Stomach smooth muscle (tissue), 2 donors: Measurements from ENCODE around the gene CIBAR2.

ENCODE experiments used
- H3K27ac ChIP-seq: one replicate; pipeline ENCODE4 v1.7.0; 2013; ENCODE audit warnings: mild to moderate bottlenecking, low read length, inconsistent platforms
- H3K27me3 ChIP-seq, 2 donors: one replicate each; pipeline ENCODE4 v1.7.0; 2013; ENCODE audit warnings: low read length in 2 of 2; ENCODE audit not compliant: insufficient read depth in 2 of 2, control insufficient read depth in 1 of 2
- H3K36me3 ChIP-seq, 2 donors: one replicate each; pipeline ENCODE4 v1.7.0; 2013; ENCODE audit warnings: low read length in 2 of 2; ENCODE audit not compliant: control insufficient read depth in 2 of 2, insufficient read depth in 2 of 2
- H3K4me1 ChIP-seq: one replicate; pipeline ENCODE4 v1.7.0; 2013; ENCODE audit warnings: low read length; ENCODE audit not compliant: control insufficient read depth, insufficient read depth
- H3K4me3 ChIP-seq, 2 donors: one replicate each; pipeline ENCODE4 v1.7.0; 2013; ENCODE audit warnings: low read length in 2 of 2
- H3K9ac ChIP-seq, 2 donors: one replicate each; pipeline ENCODE4 v1.7.0; 2013; ENCODE audit warnings: low read length in 2 of 2, mild to moderate bottlenecking in 1 of 2
- H3K9me3 ChIP-seq, 2 donors: one replicate each; pipeline ENCODE4 v1.7.0; 2013; ENCODE audit warnings: low read length in 2 of 2; ENCODE audit not compliant: control insufficient read depth in 2 of 2
- donor health status: healthy.
- donor health status: Pancreatic carcinoma.

Gene CIBAR2

GRCh38 chr16:85081038-85081437, 31.2 kb downstream of the CIBAR2 start:
- H3K9ac ChIP-seq: no peak overlapping the region
- no peak overlapping the region for H3K27ac ChIP-seq
- no peaks in the 10 kb centered on the region for H3K27me3 ChIP-seq
- H3K36me3 ChIP-seq: peaks cover 19 to 22% of the 10 kb centered on the region in 2 donors
- H3K9me3 ChIP-seq: no peaks in the 10 kb centered on the region
- no peak overlapping the region for H3K4me3 ChIP-seq
- no peaks in the 10 kb centered on the region for H3K4me1 ChIP-seq

GRCh38 chr16:85079785-85080570, 32.3 kb downstream of the CIBAR2 start:
- H3K36me3 ChIP-seq: peaks cover 16 to 22% of the 10 kb centered on the region in 2 donors
- no peaks in the 10 kb centered on the region for H3K27me3 ChIP-seq
- H3K9ac ChIP-seq: no peak overlapping the region
- no peak overlapping the region for H3K27ac ChIP-seq
- H3K4me3 ChIP-seq: no peak overlapping the region
- H3K9me3 ChIP-seq: no peaks in the 10 kb centered on the region
- H3K4me1 ChIP-seq: no peaks in the 10 kb centered on the region

- Histone ChIP-seq H3K36me3 (peaks cover 21 to 22% of the 10 kb centered on the region in 2 donors), H3K27me3 (no peaks in the 10 kb centered on the region), H3K27ac (no peak overlapping the region), H3K9ac (no peak overlapping the region), H3K9me3 (no peaks in the 10 kb centered on the region), H3K4me1 (no peaks in the 10 kb centered on the region), H3K4me3 (no peak overlapping the region)
Measured at GRCh38 chr16:85078952-85079351, 33.3 kb downstream of the CIBAR2 start.

GRCh38 chr16:85078226-85078625, 34.0 kb downstream of the CIBAR2 start:
- no peak overlapping the region for H3K27ac ChIP-seq
- no peak overlapping the region for H3K9ac ChIP-seq
- no peaks in the 10 kb centered on the region for H3K4me1 ChIP-seq
- H3K36me3 ChIP-seq: peaks cover 21 to 25% of the 10 kb centered on the region in 2 donors
- H3K9me3 ChIP-seq: no peaks in the 10 kb centered on the region
- no peaks in the 10 kb centered on the region for H3K27me3 ChIP-seq
- no peak overlapping the region for H3K4me3 ChIP-seq

GRCh38 chr16:85077576-85078125, 34.6 kb downstream of the CIBAR2 start:
- H3K27me3 ChIP-seq: no peaks in the 10 kb centered on the region
- H3K36me3 ChIP-seq: peaks cover 21 to 29% of the 10 kb centered on the region in 2 donors
- no peaks in the 10 kb centered on the region for H3K4me1 ChIP-seq
- no peak overlapping the region for H3K27ac ChIP-seq
- no peak overlapping the region for H3K9ac ChIP-seq
- no peaks in the 10 kb centered on the region for H3K9me3 ChIP-seq
- H3K4me3 ChIP-seq: no peak overlapping the region

GRCh38 chr16:85077039-85077438, 35.2 kb downstream of the CIBAR2 start:
- no peak overlapping the region for H3K4me3 ChIP-seq
- H3K9me3 ChIP-seq: no peaks in the 10 kb centered on the region
- no peak overlapping the region for H3K9ac ChIP-seq
- H3K27ac ChIP-seq: no peak overlapping the region
- peaks cover 21 to 29% of the 10 kb centered on the region in 2 donors for H3K36me3 ChIP-seq
- no peaks in the 10 kb centered on the region for H3K27me3 ChIP-seq
- no peaks in the 10 kb centered on the region for H3K4me1 ChIP-seq

- no peak overlapping the region for H3K9ac ChIP-seq
- H3K9me3 ChIP-seq: no peaks in the 10 kb centered on the region
- H3K4me3 ChIP-seq: no peak overlapping the region
- H3K4me1 ChIP-seq: no peaks in the 10 kb centered on the region
- H3K36me3 ChIP-seq: peaks cover 26 to 30% of the 10 kb centered on the region in 2 donors
- H3K27ac ChIP-seq: no peak overlapping the region
- no peaks in the 10 kb centered on the region for H3K27me3 ChIP-seq
Measured at GRCh38 chr16:85075236-85075924, 36.9 kb downstream of the CIBAR2 start.

GRCh38 chr16:85074225-85074914, 37.9 kb downstream of the CIBAR2 start:
- no peaks in the 10 kb centered on the region for H3K4me1 ChIP-seq
- H3K9me3 ChIP-seq: no peaks in the 10 kb centered on the region
- no peaks in the 10 kb centered on the region for H3K27me3 ChIP-seq
- H3K27ac ChIP-seq: no peak overlapping the region
- H3K36me3 ChIP-seq: peaks cover 25 to 29% of the 10 kb centered on the region in 2 donors
- H3K4me3 ChIP-seq: no peak overlapping the region
- no peak overlapping the region for H3K9ac ChIP-seq

- Histone ChIP-seq H3K27ac (no peak overlapping the region), H3K27me3 (no peaks in the 10 kb centered on the region), H3K9ac (no peak overlapping the region), H3K4me3 (no peak overlapping the region), H3K4me1 (no peaks in the 10 kb centered on the region), H3K9me3 (no peaks in the 10 kb centered on the region), H3K36me3 (peaks cover 16 to 21% of the 10 kb centered on the region in 2 donors)
Measured at GRCh38 chr16:85072947-85073346, 39.3 kb downstream of the CIBAR2 start.

GRCh38 chr16:85072076-85072860, 40.0 kb downstream of the CIBAR2 start:
- Histone ChIP-seq H3K27ac (no peak overlapping the region), H3K4me3 (no peak overlapping the region), H3K4me1 (no peaks in the 10 kb centered on the region), H3K9me3 (no peaks in the 10 kb centered on the region), H3K27me3 (no peaks in the 10 kb centered on the region), H3K9ac (no peak overlapping the region), H3K36me3 (peaks cover 16 to 21% of the 10 kb centered on the region in 2 donors)
